HepG2 (cell line): Measurements from ENCODE around the gene CARMIL1.

Experiments used
- KAT7 ChIP-seq: IDR thresholded peaks from 2 replicates; pipeline ENCODE4 v1.6.1; 2018; ENCODE audit warnings: borderline replicate concordance, missing compliant biosample characterization
- TF ChIP-seq, protein P1 (sequence below): sonication (generic); formaldehyde crosslinking; IDR thresholded peaks from 2 replicates; pipeline ENCODE4 v1.4.0; 2020; ENCODE audit warnings: missing genetic modification reagents, mild to moderate bottlenecking, borderline replicate concordance

- no peak for TF ChIP-seq KAT7
- TF ChIP-seq, protein P1, sequence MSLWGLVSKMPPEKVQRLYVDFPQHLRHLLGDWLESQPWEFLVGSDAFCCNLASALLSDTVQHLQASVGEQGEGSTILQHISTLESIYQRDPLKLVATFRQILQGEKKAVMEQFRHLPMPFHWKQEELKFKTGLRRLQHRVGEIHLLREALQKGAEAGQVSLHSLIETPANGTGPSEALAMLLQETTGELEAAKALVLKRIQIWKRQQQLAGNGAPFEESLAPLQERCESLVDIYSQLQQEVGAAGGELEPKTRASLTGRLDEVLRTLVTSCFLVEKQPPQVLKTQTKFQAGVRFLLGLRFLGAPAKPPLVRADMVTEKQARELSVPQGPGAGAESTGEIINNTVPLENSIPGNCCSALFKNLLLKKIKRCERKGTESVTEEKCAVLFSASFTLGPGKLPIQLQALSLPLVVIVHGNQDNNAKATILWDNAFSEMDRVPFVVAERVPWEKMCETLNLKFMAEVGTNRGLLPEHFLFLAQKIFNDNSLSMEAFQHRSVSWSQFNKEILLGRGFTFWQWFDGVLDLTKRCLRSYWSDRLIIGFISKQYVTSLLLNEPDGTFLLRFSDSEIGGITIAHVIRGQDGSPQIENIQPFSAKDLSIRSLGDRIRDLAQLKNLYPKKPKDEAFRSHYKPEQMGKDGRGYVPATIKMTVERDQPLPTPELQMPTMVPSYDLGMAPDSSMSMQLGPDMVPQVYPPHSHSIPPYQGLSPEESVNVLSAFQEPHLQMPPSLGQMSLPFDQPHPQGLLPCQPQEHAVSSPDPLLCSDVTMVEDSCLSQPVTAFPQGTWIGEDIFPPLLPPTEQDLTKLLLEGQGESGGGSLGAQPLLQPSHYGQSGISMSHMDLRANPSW (CRISPR knock-in tag), result no peak
These were observed 15.5 kb upstream of the CARMIL1 start for GRCh38 chr6:25263657-25264056.
